Cardiac fibroblast (primary cell): ENCODE data around the gene ITGB8.
"Not testable (repeated sequence)": the region's sequence is repeated elsewhere in the genome, so short reads cannot be mapped to it uniquely, and the experiment has no call there.

ENCODE experiments used
- DNase-seq, 2 donors: peaks; one replicate each; pipeline versions ENCODE4 v3.0.0 to v3.0.0-alpha.2; 2010; ENCODE audit warnings: low read depth in 2 of 2
- H3K4me3 ChIP-seq, 2 donors: replicated peaks in 1 of 2; 1 replicate in 1 of 2; 2 replicates in 1 of 2; pipeline ENCODE4 v1.5.1; 2011; ENCODE audit warnings: low read depth in 2 of 2, low read length in 2 of 2, mild to moderate bottlenecking in 2 of 2, moderate library complexity in 1 of 2
- CTCF ChIP-seq: IDR thresholded peaks from one replicate; pipeline ENCODE4 v1.5.1; 2011; ENCODE audit warnings: low read depth, mild to moderate bottlenecking, low read length, inconsistent platforms

Gene ITGB8

GRCh38 chr7:20301311-20301939 lies 29.3 kb upstream of the ITGB8 start:
- no peak overlapping the region for H3K4me3 ChIP-seq
- DNase-seq = peak; percentile 39 to 82
- TF ChIP-seq CTCF = no peak

- DNase-seq, H3K4me3 ChIP-seq: not testable (repeated sequence)
Observed at GRCh38 chr7:20302300-20302699, 28.4 kb upstream of the ITGB8 start.

GRCh38 chr7:20302891-20303290 lies 27.8 kb upstream of the ITGB8 start:
- no peak for DNase-seq
- TF ChIP-seq CTCF = no peak
- H3K4me3 ChIP-seq = no peak overlapping the region

GRCh38 chr7:20304366-20304765 lies 26.3 kb upstream of the ITGB8 start:
- H3K4me3 ChIP-seq = no peak overlapping the region
- no peak for TF ChIP-seq CTCF
- DNase-seq = no peak

GRCh38 chr7:20305726-20306125 lies 25.0 kb upstream of the ITGB8 start:
- no peak overlapping the region for H3K4me3 ChIP-seq
- no peak for TF ChIP-seq CTCF
- no peak for DNase-seq

- TF ChIP-seq CTCF = no peak
- no peak overlapping the region for H3K4me3 ChIP-seq
- DNase-seq = no peak
Observed at GRCh38 chr7:20306180-20306946, 24.3 kb upstream of the ITGB8 start.

- DNase-seq = peak; percentile 64 to 76
- no peak for TF ChIP-seq CTCF
Observed at GRCh38 chr7:20307119-20307518, 23.6 kb upstream of the ITGB8 start.

More at GRCh38 chr7:20307119-20307518, 23.6 kb upstream of the ITGB8 start:
- H3K4me3 ChIP-seq = no peak overlapping the region
